OCI-LY1 (cell line): Measurements from ENCODE around the gene FASTKD1.
"Not testable (repeated sequence)": the region's sequence is repeated elsewhere in the genome, so short reads cannot be mapped to it uniquely, and the experiment has no call there.

ENCODE experiments used
- CTCF ChIP-seq: fragments of 200-600 bp; sonication (generic), shearing (Covaris generic); IDR thresholded peaks from 2 replicates; pipeline ENCODE4 v1.5.1; 2017; ENCODE audit warnings: mild to moderate bottlenecking, antibody characterized with exemption, low read length, moderate library complexity, mixed read lengths
- EZH2 ChIP-seq: fragments of 200-600 bp; sonication (generic), shearing (Covaris generic); IDR thresholded peaks from 2 replicates; pipeline ENCODE4 v1.8.0; 2017; ENCODE audit warnings: borderline replicate concordance, mixed run types, mild to moderate bottlenecking, antibody characterized with exemption, low read length, moderate library complexity, mixed read lengths

GRCh38 chr2:169570752-169571151 lies 2.9 kb downstream of the FASTKD1 start:
- not testable (repeated sequence) for TF ChIP-seq CTCF, EZH2
